Hair follicle dermal papilla cell (primary cell): ENCODE data around the gene CHMP6. TPM values are rescaled to one million over a fixed set of nuclear protein-coding genes. Genes with fewer than 3 reads are reported as not detected.

Experiments
- total RNA-seq: library from RNA; depleted of rRNA; stranded (reverse); fragments of >200 nt; gene quantifications from 2 replicates; pipeline ENCODE4 v1.2.3, GENCODE V29; 2012

Gene CHMP6
- total RNA-seq = 22.1 and 22.7 TPM in 2 replicates

GRCh38 chr17:80991645-80992076, at the start of gene CHMP6:
Gene CHMP6, plus strand, starts transcription at chr17:80991841. Its CDS starts 78 bp downstream, at chr17:80991919.

GRCh38 chr17:81034779-81035520, 43.3 kb downstream of the CHMP6 start, which contains the start of gene BAIAP2:
Gene BAIAP2, plus strand, starts transcription at chr17:81035151. Its CDS starts 104 bp downstream, at chr17:81035255.

Other genes starting within 250 kb of the CHMP6 start
- 21.7 and 24.7 TPM in 2 replicates for gene BAIAP2, start 43.3 kb downstream of the CHMP6 start, total RNA-seq
- gene PVALEF, start 173.7 kb downstream of the CHMP6 start, total RNA-seq = not detected in 2 replicates
- 0.12 and 0.16 TPM in 2 replicates for gene AATK, start 174.4 kb downstream of the CHMP6 start, total RNA-seq
- 7.4 and 10.4 TPM in 2 replicates for gene CEP131, start 231.1 kb downstream of the CHMP6 start, total RNA-seq
- gene TEPSIN, start 247.2 kb downstream of the CHMP6 start, total RNA-seq = 19.6 and 21.7 TPM in 2 replicates
- 9.9 and 13.0 TPM in 2 replicates for gene NDUFAF8, start 247.5 kb downstream of the CHMP6 start, total RNA-seq